GM19395 (cell line): ENCODE measurements around the gene NKX6-2.

Source experiments
- ATAC-seq: cut with Tn5 transposase; IDR thresholded peaks from one replicate; pipeline ENCODE4 v1.9.1; 2021; ENCODE audit warnings: mild to moderate bottlenecking, moderate library complexity; ENCODE audit not compliant: unreplicated experiment

NKX6-2 gene

DNA sequence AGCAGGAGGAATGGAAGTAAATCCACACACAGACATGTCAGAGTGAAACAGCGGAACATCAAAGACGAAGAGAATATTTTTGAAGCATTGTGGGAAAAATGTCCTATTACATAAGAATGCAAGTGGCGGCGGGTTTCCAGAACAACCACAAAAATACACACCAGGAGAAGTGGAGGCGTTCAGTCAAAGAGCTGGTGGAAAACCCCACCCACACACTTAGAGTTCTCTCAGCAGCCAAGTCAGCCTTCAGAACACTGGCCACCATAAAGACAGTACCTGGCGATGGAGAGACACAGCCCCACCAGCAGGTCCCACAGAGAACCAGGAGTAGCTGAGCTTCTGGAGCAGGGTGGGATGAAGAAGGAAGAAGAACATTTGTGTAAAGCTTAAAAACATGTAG is 23.7 kb downstream of the NKX6-2 start:
- no peak for ATAC-seq

DNA sequence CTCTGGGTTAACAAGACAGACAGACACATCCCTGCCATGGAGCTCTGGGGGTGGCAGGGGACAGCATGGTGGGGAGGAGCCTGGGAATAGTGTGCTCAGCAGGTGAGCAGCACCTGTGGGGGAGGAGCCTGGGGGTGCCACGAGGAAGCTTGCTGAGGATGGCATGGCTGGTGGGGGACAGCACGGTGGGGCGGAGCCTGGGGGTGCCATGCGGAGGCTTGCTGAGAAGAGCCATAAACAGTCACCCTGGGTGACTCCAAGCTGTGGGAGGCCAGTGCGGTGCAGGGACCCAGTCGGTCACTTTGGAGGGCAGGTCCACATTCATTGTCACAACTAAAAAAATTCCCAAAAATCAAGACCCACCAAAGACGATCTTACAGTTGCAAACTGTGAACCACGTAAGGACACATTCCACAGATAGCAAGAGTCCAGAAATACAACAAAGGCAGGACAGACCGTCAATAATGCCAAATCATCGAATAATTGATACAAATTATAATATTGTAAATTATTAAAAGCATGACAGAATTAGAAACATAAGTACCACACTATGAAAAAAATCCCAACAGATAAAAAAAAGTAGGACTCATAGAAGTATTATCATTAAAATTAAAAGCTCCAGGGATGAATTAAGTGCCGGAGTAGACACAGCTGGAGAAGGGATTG is 24.4 kb downstream of the NKX6-2 start:
- ATAC-seq, result no peak

- ATAC-seq, result no peak
These were observed 27.1 kb downstream of the NKX6-2 start for GRCh38 chr10:132758865-132759264.

- no peak for ATAC-seq
These were observed 28.8 kb downstream of the NKX6-2 start for GRCh38 chr10:132757171-132757570.

- ATAC-seq, result no peak
These were observed 29.4 kb downstream of the NKX6-2 start for GRCh38 chr10:132756591-132756990.

DNA sequence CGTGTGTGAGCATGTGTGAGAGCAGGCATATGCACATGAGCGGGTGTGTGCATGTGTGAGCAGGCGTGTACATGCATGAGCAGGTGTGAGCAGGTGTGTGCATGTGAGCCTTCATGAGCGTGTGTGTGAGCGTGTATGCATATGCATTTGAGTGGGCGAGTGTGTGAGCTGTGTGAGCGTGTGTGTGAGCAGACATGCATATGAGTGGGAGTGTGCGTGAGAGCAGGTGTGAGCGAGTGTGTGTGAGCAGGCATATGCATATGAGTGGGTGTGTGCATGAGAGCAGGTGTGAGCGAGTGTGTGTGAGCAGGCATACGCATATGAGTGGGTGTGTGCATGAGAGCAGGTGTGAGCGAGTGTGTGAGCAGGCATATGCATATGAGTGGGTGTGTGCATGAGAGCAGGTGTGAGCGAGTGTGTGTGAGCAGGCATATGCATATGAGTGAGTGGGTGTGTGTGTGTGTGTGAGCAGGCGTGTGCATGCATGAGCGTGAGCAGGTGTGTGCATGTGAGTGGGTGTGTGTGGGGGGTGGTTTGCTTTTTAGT is 30.7 kb downstream of the NKX6-2 start:
- ATAC-seq, result no peak

- ATAC-seq, result no peak
These were observed 31.9 kb downstream of the NKX6-2 start for GRCh38 chr10:132754071-132754470.

DNA sequence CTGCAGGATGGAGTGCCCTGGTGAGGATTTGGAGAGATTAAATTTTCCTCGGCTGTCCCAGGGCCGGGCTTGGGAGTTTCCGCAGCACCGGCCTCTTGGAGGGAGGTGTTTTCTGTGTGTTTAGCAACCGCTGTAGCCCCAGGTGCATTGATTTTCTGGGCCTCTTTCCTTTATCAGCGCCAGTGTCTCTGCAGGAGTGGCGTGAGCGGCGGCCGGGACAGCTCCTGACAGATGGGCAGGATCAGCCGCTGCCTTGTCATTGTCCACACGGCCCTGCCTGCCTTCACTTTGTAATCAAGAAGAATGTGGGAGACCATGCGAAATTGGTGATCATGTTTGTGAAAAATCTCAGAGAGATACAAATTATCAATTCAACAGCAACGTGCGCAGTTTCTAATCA is 32.4 kb downstream of the NKX6-2 start:
- ATAC-seq, result no peak

DNA sequence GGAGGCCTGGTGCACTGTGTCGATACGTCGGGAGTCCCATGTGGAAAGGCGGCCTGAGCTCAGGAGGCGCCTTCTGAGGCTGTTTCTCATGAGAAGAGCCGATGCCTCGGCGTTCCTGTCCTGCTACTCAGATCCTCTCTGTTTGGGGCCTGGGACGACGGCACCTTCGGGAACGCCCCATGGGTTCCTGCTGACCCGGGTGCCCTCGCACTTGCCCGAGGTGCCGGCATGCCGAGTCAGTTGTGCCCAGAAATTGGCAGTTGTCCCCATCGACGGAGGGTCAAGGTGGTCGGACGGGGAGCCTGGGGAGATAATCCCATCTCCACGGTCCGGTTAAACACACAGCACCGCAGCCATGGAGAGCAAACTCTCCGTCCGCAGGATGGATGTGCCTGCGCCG is 33.0 kb downstream of the NKX6-2 start:
- ATAC-seq, result no peak

- ATAC-seq, result no peak
These were observed 33.6 kb downstream of the NKX6-2 start for GRCh38 chr10:132752378-132752777.

GRCh38 chr10:132750936-132751335 is 35.0 kb downstream of the NKX6-2 start:
- ATAC-seq, result no peak

GRCh38 chr10:132749371-132749795 is 36.6 kb downstream of the NKX6-2 start:
- ATAC-seq, result no peak

GRCh38 chr10:132748545-132749370 is 37.2 kb downstream of the NKX6-2 start:
- ATAC-seq, result no peak

GRCh38 chr10:132748135-132748534 is 37.8 kb downstream of the NKX6-2 start:
- no peak for ATAC-seq

GRCh38 chr10:132746801-132747625 is 38.9 kb downstream of the NKX6-2 start:
- no peak for ATAC-seq

DNA sequence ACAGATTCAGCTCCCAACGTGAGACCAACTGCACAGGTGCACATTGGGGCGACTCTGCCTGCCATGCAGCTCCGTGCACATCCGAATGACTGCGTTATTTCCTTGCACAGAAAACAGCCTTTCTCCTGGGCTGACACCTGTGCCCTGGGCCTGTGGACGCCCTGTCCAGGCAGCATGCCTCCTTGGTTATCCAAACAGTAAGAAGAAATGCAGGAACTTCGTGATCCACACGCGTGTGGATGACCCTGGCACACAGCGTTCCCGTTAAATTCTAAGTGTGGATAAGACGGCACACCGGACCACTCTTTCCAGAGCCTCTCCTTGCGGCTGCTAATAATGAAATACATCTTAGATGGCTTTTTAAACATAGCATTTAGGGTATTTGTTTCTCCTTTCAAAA is 39.6 kb downstream of the NKX6-2 start:
- no peak for ATAC-seq

GRCh38 chr10:132745971-132746370 is 40.0 kb downstream of the NKX6-2 start:
- ATAC-seq, result no peak

GRCh38 chr10:132745511-132745910 is 40.4 kb downstream of the NKX6-2 start:
- ATAC-seq, result no peak

- no peak for ATAC-seq
These were observed 41.1 kb downstream of the NKX6-2 start for GRCh38 chr10:132744839-132745238.

DNA sequence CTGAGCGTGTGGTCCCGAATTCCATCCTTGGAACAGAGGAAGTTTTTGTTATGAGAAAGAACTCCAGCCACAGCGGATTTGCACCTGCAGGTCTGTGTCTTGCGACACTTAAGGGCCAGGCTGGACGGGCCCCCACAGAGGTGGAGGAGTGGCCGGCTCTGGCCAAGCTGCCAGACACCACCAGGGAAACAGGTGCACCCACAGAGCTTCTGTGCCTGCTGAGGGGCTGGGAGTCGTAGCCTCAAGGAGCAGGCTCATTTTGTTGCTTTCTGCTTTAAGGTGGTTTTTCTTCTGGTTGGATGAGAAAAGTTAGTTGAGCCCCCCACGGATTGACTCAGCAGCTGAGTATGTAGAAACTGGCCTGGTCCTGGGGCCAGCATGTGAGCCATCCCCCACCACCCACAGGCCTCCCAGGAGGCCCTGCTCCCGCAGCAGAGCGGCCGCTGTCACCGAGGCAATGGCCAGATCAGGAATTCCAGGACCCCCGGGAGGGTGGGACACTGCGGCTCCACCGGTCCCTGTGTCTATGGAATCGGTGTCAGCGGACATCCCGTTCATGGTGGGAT is 41.9 kb downstream of the NKX6-2 start:
- no peak for ATAC-seq
